Endothelial cell of umbilical vein (primary cell): ENCODE results near the gene SLC25A17. TPM values are rescaled to one million over a fixed set of nuclear protein-coding genes. Genes with fewer than 3 reads are reported as not detected.

Experiments used
- BruUV-seq: library from RNA; stranded (reverse); fragments of 400-500 nt; replicated peaks from 2 replicates; lab custom pipeline; 2021; lab: Mats Ljungman, UMichigan
- CTCF ChIA-PET: fragments of 300-600, 350-600 bp; sonication (Branson Sonifier 250); formaldehyde crosslinking; loops from one replicate; lab custom pipeline; 2021; ENCODE audit warnings: antibody characterized with exemption, inconsistent platforms; lab: Charles Lee
- POLR2A ChIA-PET: fragments of 300-600, 350-600 bp; sonication (Branson Sonifier 250); formaldehyde crosslinking; loops from one replicate; lab custom pipeline; 2021; ENCODE audit warnings: antibody characterized with exemption, inconsistent platforms; lab: Charles Lee
- DNase-seq: peaks from one replicate; pipeline ENCODE4 v3.0.0-alpha.2; 2011; ENCODE audit warnings: low read depth, low spot score
- FAIRE-seq: peaks from 2 replicates; lab custom pipeline; 2011; peaks lifted over from hg19 to GRCh38; lab: Jason Lieb, UNC
- H2AFZ ChIP-seq: 2 replicates; pipeline ENCODE4 v1.6.0; 2012; ENCODE audit warnings: low read depth, low read length, control low read depth, inconsistent platforms
- H3K27ac ChIP-seq: 2 replicates; pipeline ENCODE4 v1.5.1; 2011; ENCODE audit warnings: low read depth, mild to moderate bottlenecking, control low read depth, low read length, moderate library complexity; ENCODE audit not compliant: insufficient read depth
- H3K27me3 ChIP-seq, 2 experiments: 2 replicates each; pipeline versions ENCODE4 v1.6.0 to v1.6.1; 2011; ENCODE audit warnings: low read length in 2 of 2, mixed read lengths in 1 of 2; ENCODE audit not compliant: control insufficient read depth in 2 of 2, insufficient read depth in 2 of 2
- H3K36me3 ChIP-seq, 2 experiments: 2 replicates in 1 of 2; 3 replicates in 1 of 2; pipeline ENCODE4 v1.5.1; 2011; ENCODE audit warnings: low read length in 2 of 2, mild to moderate bottlenecking in 1 of 2, moderate library complexity in 1 of 2; ENCODE audit not compliant: control insufficient read depth in 2 of 2, insufficient read depth in 2 of 2; ENCODE audit errors: extremely low read depth in 1 of 2
- H3K4me1 ChIP-seq: 3 replicates; pipeline ENCODE4 v1.5.1; 2011; ENCODE audit warnings: mild to moderate bottlenecking, low read length; ENCODE audit not compliant: control insufficient read depth, insufficient read depth; ENCODE audit errors: extremely low read depth
- H3K4me2 ChIP-seq: 2 replicates; pipeline ENCODE4 v1.6.1; 2011; ENCODE audit warnings: low read length, control low read depth, mixed read lengths; ENCODE audit not compliant: insufficient read depth
- H3K4me3 ChIP-seq, 3 experiments: fragments of 200-600 bp in 1 of 3; sonication (generic), shearing (Covaris generic) in 1 of 3; replicated peaks in 1 of 3; 2 replicates each; pipeline ENCODE4 v1.5.1; 2011 to 2016; ENCODE audit warnings: control low read depth in 3 of 3, low read length in 3 of 3, mild to moderate bottlenecking in 2 of 3, inconsistent platforms in 1 of 3, low read depth in 1 of 3, moderate library complexity in 1 of 3; ENCODE audit not compliant: insufficient read depth in 1 of 3
- H3K79me2 ChIP-seq: 2 replicates; pipeline ENCODE4 v1.6.0; 2012; ENCODE audit warnings: low read length, inconsistent platforms; ENCODE audit not compliant: control insufficient read depth, insufficient read depth
- H3K9ac ChIP-seq: replicated peaks from 2 replicates; pipeline ENCODE3; 2011; ENCODE audit warnings: low read length, control low read depth; ENCODE audit not compliant: insufficient read depth; ENCODE audit errors: extremely low read depth
- H3K9me1 ChIP-seq: replicated peaks from 3 replicates; pipeline ENCODE4 v1.6.0; 2011; ENCODE audit warnings: mild to moderate bottlenecking, low read length; ENCODE audit not compliant: control insufficient read depth, insufficient read depth; ENCODE audit errors: extremely low read depth
- H3K9me3 ChIP-seq: replicated peaks from 2 replicates; pipeline ENCODE4 v1.5.1; 2012; ENCODE audit warnings: low read length, inconsistent platforms; ENCODE audit not compliant: control insufficient read depth, insufficient read depth
- H4K20me1 ChIP-seq: replicated peaks from 2 replicates; pipeline ENCODE3; 2011; ENCODE audit warnings: mild to moderate bottlenecking, low read length; ENCODE audit not compliant: control insufficient read depth, insufficient read depth; ENCODE audit errors: extremely low read depth
- CTCF ChIP-seq, 2 donors: IDR thresholded peaks; 1 replicate in 1 of 2; 2 replicates in 1 of 2; pipeline ENCODE4 v1.5.1; 2011; ENCODE audit warnings: low read length in 2 of 2, mild to moderate bottlenecking in 2 of 2, moderate library complexity in 2 of 2, control low read depth in 1 of 2, inconsistent platforms in 1 of 2, low read depth in 1 of 2; ENCODE audit not compliant: insufficient read depth in 1 of 2; ENCODE audit errors: extremely low read depth in 1 of 2
- EZH2 ChIP-seq: IDR thresholded peaks from 2 replicates; pipeline ENCODE4 v1.6.1; 2012; ENCODE audit warnings: borderline replicate concordance, low read depth, mild to moderate bottlenecking, moderate library complexity, low read length, inconsistent platforms; ENCODE audit not compliant: severe bottlenecking
- FOS ChIP-seq: IDR thresholded peaks from 2 replicates; pipeline ENCODE4 v1.6.1; 2011; ENCODE audit warnings: mild to moderate bottlenecking, low read length, moderate library complexity, borderline replicate concordance; ENCODE audit not compliant: insufficient read depth
- GATA2 ChIP-seq: IDR thresholded peaks from 2 replicates; pipeline ENCODE4 v1.7.0; 2011; ENCODE audit warnings: low read depth, mild to moderate bottlenecking, moderate library complexity, mixed read lengths, low read length; ENCODE audit not compliant: insufficient read length, insufficient read depth
- JUN ChIP-seq: IDR thresholded peaks from 2 replicates; pipeline ENCODE4 v1.6.1; 2011; ENCODE audit warnings: borderline replicate concordance, low read depth; ENCODE audit not compliant: insufficient read length, insufficient read depth
- MAX ChIP-seq: IDR thresholded peaks from 2 replicates; pipeline ENCODE4 v1.6.1; 2011; ENCODE audit not compliant: insufficient read depth, insufficient read length
- MYC ChIP-seq: IDR thresholded peaks from one replicate; pipeline ENCODE4 v1.6.1; 2011; ENCODE audit warnings: mild to moderate bottlenecking, low read depth, low read length
- POLR2A ChIP-seq: IDR thresholded peaks from 2 replicates; pipeline ENCODE4 v1.6.1; 2012; ENCODE audit warnings: low read depth, mild to moderate bottlenecking, control low read depth, low read length
- POLR2AphosphoS5 ChIP-seq: IDR thresholded peaks from 2 replicates; pipeline ENCODE4 v1.6.1; 2012; ENCODE audit warnings: low read depth, mild to moderate bottlenecking, control low read depth, low read length, moderate library complexity; ENCODE audit not compliant: insufficient read depth
- dilution Hi-C: fragments of 300-500 bp; cut with MboI; formaldehyde crosslinking; loops from one replicate; pipeline ENCODE4 v1.15.0; 2019; ENCODE audit warnings: low sequenced_read_pairs; ENCODE audit not compliant: extremely low pct_ligation_motif_present
- intact Hi-C: fragments of 100-400 bp; cut with micrococcal nuclease; formaldehyde crosslinking; loops from one replicate; pipeline ENCODE4 v1.10.0; 2022
- polyA plus RNA-seq, 4 experiments: library from polyadenylated mRNA; depleted of rRNA in 3 of 4; stranded (reverse) in 3 of 4; unstranded in 1 of 4; fragments of >200 nt; gene quantifications; 2 replicates each; pipeline versions ENCODE4 v1.2.1 to v1.2.3, GENCODE V29; 2011 to 2012; ENCODE audit warnings: missing spikeins in 1 of 4
- total RNA-seq: library from RNA; stranded (reverse); gene quantifications from 2 replicates; pipeline ENCODE4 v1.2.3, GENCODE V29; 2021

SLC25A17 gene
- total and polyA plus RNA-seq, 2 donors (not counting 3 experiments of a cell fraction or from before 2014, with no cell fraction given): 12.2 to 25.8 TPM

GRCh38 chr22:40789131-40789530 is 30.0 kb downstream of the SLC25A17 start:
- CTCF ChIA-PET: no interaction called here

More at GRCh38 chr22:40789131-40789530, 30.0 kb downstream of the SLC25A17 start:
- Histone ChIP-seq H3K4me3 (no peak overlapping the region), H3K36me3 (peaks cover 1 to 8% of the 10 kb centered on the region in 2 experiments), H4K20me1 (no peaks in the 10 kb centered on the region), H3K27ac (no peak overlapping the region), H3K79me2 (no peaks in the 10 kb centered on the region), H3K9me3 (no peaks in the 10 kb centered on the region), H2AFZ (no peak overlapping the region), H3K27me3 (no peaks in the 10 kb centered on the region), H3K9ac (no peak overlapping the region), H3K9me1 (no peaks in the 10 kb centered on the region), H3K4me1 (peaks cover 14% of the 10 kb centered on the region), H3K4me2 (no peak overlapping the region)
- no TSS peak for BruUV-seq
- TF ChIP-seq MAX (no peak), POLR2AphosphoS5 (no peak), JUN (no peak), CTCF (IDR thresholded peaks at IDR 0.05; ENCODE audit: extremely low read depth in 1 of 2, insufficient read depth in 1 of 2, low read depth in 1 of 2, low read length in 2 of 2) (no peak), MYC (no peak), GATA2 (no peak), EZH2 (no peak), FOS (no peak), POLR2A (no peak)
- DNase-seq: no peak
- dilution Hi-C loops (no loop called here), intact Hi-C loops (no loop called here)
- POLR2A ChIA-PET: no interaction called here
- FAIRE-seq: no peak
